Activated gamma-delta T cell treated with anti-CD3 and anti-CD28 coated beads, Interleukin-2, amount 50 U/mL, for 16 hours (primary cell): ENCODE data around the gene EIF4B.
A peak's percentile ranks its signal among the peaks of the same experiment; 100 is the strongest.
"Not testable (repeated sequence)": the region's sequence is repeated elsewhere in the genome, so short reads cannot be mapped to it uniquely, and the experiment has no call there.

Experiments used
- DNase-seq: peaks from one replicate; pipeline ENCODE4 v3.0.0-alpha.2; 2020; ENCODE audit warnings: low read depth

The EIF4B gene

DNA sequence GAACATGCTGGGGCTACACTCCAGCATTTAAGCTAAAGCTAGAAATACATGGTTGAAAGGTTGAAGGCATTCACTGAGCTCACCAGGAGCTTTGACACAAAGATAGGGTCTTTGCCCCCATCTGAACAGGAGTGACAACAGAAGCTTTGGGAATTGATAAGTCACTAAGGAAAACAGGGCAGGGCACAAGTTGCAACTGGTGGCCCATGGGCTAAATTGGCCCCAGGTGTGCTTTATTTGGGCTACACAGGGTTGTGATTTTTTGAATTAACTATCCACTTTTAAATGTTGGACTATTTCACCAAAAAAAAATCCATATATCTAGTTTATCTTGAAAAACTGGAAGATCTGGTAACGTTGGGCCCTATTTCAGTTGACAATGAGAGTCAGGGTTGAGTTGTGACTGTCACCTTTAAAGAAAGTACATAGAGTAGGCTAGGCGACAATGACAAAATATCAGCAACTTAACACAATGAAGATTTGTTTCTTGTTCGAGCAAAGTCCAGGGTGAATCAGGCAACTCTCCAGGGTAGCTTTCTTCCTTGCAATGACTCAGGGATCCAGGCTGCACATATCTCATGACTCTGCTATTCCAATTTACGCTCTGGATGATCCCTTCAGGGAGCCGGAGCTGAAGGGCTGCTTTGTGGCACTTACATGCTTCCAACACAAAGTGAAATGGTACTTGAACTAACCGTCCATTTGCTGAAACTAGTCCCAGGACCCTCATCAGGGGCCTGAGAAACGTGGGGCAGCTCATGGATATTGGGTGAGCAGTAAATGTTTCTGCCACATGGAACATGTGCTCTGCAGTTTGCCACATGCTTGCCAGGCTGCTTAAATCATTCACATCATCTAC lies 13.3 kb upstream of the EIF4B start:
- no peak for DNase-seq

DNA sequence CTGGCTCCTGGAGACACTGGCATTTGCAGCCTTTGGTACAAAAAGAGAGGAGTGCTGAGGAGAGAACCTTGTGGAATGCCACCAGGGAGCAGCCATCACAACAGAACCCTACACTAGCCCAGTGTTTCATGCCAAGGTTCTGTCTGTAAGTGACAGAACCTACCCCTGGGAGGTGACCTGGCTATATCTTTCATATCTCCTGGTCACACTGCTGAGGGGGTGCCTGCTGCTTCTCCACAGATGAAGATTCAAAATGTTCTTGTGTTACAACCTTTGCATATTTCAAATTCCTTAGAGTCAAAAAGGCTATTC lies 12.7 kb upstream of the EIF4B start:
- DNase-seq, result no peak

DNA sequence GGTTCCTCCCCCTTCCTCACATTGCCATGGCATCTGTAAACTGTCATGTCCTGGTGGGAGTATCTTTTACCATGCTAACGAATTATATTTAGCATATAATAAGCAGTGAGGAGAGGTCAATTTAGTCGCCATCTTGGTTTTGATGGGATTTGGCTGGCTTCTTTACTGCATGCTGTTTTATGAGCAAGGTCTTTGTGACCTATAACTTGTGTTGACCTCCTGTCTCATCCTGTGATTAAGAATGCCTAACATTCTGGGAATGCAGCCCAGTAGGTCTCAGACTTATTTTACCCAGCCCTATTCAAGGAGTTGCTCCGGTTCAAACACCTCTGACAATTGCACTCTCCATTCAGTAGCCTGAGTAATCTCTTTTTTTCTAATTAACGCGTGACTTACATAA lies 2.1 kb upstream of the EIF4B start:
- no peak for DNase-seq

DNA sequence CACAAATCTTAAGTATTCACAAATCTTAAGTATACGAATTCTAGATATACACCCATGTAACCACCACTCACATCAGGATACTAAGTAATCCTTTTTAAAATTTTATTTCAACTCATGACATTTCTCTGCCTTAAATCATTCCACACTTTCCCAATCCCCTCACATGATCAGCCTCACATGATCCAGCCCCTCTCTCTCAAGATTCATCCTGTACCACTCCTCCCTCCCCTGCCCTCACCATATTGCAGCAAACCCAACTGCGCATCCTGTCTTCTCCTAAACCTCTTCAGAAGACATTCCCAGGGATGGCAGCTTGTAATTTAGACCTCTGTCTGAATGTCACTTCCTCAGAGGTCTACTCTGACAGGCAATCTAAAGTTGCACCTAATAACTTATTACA lies 1.7 kb upstream of the EIF4B start:
- DNase-seq, result no peak

DNA sequence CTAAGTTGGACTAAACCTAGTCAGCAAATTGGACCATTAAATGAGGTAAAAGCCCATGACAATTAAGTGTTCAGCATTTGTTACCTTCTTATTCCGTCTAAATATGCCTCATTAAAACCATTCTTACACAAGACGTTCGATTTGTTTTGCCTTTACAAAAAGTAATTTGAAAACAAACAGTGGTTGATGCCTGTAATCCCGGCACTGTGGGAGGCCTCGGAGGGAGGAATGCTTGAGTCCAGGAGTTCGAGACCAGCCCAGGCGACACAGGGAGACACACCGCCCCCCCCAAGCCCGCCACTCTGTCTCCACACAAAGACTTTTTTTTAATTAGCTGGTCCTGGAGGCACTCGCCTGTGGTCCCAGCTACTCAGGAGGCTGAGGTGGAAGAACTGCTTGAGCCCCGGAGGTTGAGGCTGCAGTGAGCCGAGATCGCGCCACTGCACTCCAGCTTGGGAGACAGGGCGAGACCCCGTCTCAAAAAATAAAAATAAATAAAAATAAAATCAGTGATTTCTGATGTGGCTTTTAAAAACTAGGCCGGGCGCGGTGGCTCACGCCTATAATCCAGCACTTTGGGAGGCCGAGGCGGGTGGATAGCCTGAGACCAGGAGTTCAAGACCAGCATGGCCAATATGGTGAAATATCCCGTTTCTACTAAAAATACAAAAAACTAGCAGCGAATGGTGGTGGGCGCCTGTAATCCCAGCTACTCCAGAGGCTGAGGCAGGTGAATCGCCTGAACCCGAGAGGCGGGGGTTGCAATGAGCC lies 856 bp upstream of the EIF4B start:
- no peak for DNase-seq

DNA sequence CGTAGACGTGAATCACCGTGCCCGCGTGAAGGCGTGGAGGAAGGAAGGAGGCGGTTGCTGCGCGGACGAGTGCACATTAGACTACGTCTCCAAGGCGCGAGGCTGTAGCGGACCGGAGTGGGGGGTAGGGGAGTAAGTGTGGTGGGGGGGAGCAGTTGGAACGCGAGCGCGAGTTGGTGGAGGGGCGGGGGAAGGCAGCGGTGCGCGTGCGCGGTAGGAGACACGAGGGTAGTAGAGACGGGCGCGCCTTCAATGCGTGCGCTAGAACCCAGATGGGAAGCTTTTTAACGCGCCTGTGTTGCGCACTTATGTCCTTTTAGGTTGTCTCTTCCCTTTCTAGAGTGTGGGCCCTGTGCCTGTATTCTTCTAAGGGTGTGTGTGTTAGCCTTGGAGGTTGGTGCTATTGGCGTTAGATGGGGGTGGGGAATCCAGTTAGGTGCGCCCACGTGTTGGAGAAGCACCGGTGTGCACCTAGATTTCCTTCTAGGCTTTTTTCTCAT lies 604 bp downstream of the EIF4B start:
- DNase-seq, result peak; percentile 68

DNA sequence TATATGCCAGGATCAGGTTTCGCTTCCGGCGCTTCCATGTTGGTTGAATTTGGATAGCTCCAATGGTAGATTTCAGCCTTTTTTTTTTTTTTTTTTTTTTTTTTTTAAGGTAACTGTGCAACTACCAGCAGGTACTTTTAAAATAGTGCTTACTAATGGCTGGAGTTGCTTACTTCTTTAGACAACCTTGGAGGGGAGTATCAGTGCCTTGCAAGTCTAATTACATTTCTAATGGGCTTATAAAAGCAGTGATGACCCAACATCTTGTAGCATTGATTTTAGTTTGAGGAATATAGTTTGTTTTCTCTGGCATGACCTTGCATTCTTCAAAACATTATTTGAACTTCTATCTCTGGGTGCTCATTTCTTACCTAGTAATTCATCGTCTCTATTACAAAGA lies 1.1 kb downstream of the EIF4B start:
- no peak for DNase-seq

DNA sequence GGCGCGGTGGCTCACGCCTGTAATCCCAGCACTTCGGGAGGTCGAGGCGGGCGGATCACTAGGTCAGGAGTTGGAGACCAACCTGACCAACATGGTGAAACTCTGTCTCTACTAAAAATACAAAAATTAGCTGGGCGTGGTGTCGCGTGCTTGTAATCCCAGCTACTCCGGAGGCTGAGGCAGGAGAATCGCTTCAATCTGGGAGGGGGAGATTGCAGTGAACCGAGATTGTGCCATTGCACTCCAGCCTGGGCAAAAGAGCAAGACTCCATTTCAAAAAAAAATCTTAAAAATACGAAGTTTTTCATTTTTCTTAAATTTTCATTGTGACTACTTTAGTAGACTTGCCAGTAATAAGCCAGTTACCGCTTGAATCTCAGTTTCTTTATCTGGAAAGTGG lies 2.5 kb downstream of the EIF4B start:
- not testable (repeated sequence) for DNase-seq

DNA sequence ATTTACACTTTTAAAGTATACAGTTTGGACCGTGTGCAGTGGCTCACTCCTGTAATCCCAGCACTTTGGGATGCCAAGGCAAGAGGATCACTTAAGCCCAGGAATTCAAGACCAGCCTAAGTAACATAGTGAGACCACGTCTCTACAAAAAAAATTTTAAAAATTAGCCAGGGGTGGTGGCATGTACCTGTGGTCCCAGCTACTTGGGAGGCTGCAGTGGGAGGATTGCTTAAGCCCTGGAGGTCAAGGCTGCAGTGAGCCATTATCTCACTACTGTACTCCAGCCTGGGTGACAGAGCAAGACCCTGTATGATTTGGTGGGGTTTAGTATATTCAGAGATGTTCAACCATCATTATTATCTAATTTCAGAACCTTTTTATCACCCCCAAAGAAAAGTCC lies 4.7 kb downstream of the EIF4B start:
- DNase-seq, result no peak

DNA sequence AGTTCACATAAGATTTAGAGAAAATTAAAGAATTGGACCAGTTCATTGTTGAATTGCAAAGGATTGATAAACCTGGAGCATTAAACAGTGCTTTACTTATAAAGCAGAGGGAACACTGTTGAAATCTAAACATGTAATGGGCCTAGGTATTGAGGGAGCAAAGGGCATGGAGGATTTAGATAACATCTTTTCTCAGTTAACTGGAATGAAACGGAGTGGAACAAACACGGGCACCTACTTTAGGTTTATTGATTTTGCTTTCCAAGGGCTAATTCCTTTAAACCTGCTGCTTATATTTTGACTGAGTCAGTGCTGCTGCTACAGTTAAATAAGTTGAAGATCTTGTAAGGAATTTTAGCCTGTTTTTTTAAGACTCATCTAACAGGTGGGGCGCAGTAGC lies 5.6 kb downstream of the EIF4B start:
- DNase-seq, result no peak

DNA sequence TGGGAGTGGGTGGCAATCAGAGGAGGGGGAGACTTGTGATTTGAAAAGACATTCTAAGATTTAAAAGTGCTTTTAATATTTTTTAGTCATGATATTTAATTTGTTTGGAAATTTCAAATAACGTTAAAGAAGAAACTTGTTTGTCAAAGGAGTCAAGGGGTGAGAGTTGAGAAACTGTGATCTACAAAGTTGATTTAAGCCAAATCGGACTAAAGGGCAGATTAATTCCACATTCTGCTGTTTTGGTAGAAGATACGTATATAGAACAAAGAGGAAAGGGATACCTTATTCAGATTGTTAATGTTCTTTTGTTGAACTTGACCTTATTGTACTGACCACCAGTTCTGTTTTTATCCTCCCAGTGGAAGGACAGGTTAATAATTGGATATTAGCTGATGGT lies 6.7 kb downstream of the EIF4B start:
- DNase-seq, result no peak

DNA sequence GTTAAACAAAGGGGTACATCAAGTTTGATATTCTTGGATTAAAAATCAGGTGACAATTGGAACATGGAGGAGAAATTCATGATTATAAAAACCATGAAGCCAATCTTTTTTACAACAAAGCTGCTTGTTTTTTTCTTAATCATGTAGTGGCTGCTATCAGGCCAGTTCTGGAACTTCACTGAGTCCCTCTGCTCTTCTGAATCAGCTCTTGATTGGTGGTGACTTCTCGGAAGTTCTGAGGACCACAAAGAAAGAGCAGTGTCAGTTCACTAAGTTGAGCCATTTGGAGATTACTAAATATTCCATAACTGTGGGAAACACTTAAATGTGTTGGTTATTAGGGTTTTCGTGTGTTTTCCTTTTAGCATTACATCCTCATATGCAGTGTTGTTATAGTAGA lies 8.5 kb downstream of the EIF4B start:
- DNase-seq, result no peak

DNA sequence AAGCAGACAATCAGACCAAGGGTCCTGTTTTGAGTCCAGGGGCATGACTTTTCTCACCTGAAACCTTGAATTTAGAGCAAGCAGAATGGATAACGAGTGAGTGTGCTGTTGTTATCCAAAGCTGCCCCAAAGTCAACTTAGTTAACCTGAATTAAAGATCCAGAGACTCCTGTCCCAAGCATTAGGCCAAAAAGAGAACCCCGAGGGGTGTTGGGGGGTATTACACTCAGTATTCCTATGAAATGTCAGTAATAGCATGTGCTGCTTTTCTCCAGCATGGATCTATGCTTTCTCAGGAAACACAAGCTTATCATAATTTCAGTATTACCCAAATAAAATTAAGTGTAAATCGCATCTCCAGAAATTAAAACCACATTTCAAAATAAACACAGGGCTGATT lies 19.0 kb downstream of the EIF4B start:
- DNase-seq, result no peak

DNA sequence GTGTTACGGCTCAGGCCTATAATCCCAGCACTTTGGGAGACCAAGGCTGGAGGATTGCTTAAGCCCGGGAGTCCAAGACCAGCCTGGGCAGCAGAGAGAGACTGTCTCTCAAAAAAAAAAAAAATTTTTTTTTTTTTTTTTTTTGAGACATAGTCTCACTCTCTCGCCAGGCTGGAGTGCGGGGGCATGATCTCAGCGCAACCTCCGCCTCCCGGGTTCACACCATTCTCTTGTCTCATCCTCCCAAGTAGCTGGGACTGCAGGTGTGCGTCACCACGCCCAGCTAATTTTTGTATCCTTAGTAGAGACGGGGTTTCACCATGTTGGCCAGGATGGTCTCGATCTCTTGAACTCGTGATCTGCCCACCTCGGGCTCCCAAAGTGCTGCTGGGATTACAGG lies 20.8 kb downstream of the EIF4B start:
- not testable (repeated sequence) for DNase-seq

DNA sequence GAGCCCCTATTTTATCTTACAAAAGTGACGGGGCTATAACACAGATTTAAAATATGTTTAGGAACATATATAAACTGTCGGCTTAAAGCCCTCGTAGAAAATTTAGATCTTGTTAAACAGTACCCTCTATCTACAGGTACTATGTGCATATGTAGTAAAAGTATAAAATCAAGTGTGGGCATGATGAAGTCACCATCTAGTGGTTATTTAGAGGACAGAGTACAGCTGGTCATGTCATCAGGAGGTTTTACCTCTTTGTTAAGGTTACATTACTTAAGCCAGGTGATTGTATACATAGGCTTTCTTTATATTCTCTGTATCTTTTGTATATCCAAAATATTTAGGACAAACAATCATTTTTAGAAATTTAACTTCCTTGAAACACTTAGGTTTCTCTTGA lies 25.4 kb downstream of the EIF4B start:
- DNase-seq, result no peak

DNA sequence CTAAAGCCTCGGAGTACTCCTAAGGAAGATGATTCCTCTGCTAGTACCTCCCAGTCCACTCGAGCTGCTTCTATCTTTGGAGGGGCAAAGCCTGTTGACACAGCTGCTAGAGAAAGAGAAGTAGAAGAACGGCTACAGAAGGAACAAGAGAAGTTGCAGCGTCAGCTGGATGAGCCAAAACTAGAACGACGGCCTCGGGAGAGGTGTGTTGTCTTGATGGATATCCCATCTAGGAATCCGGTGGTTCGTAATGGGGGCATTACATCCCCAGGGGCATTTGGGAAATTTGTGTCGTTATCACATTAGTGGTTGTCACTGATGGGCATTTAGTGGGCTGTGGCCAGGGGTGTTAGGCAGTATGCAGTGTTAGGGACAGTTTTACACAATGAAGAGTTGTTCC lies 27.6 kb downstream of the EIF4B start:
- not testable (repeated sequence) for DNase-seq

DNA sequence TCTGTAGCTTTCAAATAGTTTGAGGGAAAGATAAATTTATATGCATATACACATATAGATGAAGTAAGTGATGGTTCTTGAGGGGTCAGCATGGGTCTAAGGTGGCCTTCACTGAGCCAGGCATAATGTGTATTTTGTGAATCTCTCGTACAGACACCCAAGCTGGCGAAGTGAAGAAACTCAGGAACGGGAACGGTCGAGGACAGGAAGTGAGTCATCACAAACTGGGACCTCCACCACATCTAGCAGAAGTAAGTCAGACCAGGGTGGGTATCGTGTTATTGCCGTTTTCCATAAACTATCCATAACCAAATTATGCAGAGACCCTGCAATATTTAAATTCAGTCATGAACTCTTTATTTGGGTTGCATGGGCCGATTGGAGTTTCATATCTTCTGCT lies 28.2 kb downstream of the EIF4B start:
- no peak for DNase-seq

DNA sequence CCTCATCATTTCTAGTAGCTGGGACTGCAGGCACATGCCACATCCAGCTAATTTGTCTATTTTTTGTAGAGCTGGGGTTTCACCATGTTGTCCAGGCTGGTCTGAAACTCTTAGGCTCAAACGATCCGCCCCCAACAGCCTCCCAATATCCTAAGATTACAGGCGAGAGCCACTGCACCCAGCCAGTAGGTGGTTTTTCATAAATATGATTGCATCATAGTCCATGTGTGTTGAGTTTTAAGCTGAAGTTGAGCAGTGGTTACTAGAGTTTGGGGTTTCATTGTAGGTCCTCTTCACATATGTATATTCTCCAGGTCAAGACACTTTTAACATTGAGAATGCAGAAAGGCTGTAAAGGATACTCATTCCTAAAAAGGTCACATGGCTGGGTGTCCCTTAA lies 30.5 kb downstream of the EIF4B start:
- no peak for DNase-seq

DNA sequence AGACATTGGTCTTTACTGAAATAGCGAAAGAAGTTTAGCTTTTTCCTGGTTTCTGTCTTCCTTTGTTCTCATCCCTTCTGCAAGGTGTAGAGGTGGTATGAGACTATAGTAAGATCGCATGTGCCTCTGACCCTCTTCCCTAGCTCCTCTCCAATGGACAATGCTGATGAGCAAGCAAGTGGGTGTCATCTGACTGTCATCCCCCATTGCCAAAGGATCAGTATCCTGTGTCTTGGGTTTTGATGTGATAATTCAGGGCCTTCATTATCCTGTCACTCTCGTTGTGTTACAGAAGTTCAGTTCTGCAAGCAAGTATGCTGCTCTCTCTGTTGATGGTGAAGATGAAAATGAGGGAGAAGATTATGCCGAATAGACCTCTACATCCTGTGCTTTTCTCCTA lies 33.6 kb downstream of the EIF4B start:
- DNase-seq, result no peak

DNA sequence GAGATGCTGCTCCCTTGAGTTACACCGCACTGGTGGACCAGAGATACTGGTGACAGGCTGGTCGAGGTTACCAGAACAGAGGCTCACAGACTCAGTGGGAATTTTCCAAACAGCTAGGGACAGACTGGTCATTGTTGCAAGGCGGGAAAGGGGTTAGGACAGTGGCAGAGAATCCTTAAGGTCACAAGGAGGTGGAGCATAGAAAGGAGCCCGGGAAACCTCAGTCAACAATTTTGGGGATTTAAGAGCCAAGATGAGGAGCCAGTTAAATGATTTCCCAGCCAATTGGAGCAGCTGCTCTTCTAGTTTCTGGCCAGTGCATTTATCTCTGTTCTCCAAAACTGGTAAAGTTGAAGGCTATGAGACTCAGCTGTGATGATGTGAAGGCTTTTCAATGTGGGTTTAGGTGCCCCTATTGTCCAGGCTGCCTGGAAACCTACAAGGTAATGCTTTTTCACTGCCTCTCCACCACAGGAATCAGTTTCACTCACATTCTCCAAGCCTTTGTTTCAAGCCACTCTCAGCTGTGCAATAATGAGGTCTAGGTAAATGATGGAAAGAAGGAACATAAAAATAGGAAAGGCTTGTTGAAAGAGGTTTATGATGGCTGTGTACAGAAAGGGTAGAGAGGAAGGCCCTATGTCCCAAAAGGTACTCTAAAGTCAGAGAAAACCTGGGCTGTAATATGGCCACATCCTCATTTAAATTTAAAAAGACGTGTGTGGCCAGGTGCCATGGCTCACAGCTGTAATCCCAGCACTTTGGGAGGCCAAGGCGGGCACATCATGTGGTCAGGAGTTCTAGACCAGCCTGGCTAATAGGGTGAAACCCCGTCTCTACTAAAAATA lies 36.6 kb downstream of the EIF4B start:
- no peak for DNase-seq

DNA sequence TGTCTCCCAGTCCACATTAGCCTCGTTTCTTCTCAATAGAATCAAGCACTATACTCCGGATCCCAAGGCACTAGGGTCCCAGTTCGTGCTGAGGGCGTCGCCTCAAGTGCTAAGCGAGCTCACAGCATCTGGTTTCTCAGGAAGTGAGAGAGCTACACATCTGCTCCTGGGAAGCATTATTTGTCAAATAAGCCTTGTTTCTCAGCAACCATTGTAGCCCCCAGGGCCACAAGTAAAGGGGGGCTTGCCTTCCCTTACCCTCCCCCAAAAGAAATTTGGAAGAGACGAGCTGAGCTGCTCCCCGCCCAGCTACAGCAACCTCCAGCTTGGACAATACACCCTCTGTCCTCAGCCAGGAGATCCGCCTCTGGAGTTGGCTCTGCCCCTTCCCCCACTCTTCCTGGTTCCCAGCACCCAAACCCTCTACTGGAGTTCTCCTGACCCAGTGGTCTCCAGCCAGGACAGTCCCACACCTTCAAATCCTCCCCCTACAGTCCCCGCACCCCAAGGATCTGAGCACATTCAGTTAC lies 37.9 kb downstream of the EIF4B start:
- no peak for DNase-seq
